C4-2B (cell line): ENCODE data around the gene RHAG.

Experiments
- H3K27ac ChIP-seq: fragments of 450-650 bp; 2 replicates; pipeline ENCODE4 v1.5.1; 2017
- ZFX ChIP-seq: fragments of 450-650 bp; IDR thresholded peaks from 2 replicates; pipeline ENCODE4 v1.6.1; 2017
- TF ChIP-seq, protein P1 (sequence below): fragments of 450-650 bp; conservative IDR thresholded peaks from 2 replicates; pipeline ENCODE4 v1.5.1; 2017; ENCODE audit warnings: mild to moderate bottlenecking

RHAG gene

DNA sequence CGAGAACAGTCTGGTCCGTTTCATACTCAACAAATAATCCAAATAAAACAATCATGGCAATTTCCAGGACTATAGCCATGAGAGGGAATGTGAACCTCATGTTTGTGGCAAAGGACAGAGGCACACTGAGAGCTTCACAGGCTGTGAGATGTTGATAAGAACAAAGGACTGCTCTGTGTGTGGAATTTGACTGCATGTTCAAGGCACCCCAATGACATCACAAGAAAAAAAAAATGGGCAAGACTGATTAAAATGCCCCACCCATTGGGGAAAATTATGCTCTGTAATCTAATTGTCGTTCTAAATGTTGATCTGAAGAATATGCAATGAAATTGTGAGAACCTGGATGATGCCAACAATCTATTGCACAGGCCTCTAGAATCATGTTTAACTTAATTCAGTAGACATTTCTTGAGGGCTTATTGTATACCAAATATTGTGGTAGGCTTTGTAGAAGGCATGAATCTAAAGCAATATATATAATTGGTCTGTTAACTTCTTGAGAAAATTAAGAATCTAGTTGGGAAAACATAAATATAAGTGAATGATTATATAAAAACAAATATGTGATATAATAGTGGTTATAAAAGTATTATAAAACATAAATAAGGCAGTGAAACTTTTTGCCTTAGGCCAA, at the start of gene RHAG:
Gene RHAG, minus strand, starts transcription at position 127 of the 637 bp plus-strand sequence. Its CDS starts 27 bp downstream, at position 100.
- no peak for TF ChIP-seq ZFX
- TF ChIP-seq, protein P1, sequence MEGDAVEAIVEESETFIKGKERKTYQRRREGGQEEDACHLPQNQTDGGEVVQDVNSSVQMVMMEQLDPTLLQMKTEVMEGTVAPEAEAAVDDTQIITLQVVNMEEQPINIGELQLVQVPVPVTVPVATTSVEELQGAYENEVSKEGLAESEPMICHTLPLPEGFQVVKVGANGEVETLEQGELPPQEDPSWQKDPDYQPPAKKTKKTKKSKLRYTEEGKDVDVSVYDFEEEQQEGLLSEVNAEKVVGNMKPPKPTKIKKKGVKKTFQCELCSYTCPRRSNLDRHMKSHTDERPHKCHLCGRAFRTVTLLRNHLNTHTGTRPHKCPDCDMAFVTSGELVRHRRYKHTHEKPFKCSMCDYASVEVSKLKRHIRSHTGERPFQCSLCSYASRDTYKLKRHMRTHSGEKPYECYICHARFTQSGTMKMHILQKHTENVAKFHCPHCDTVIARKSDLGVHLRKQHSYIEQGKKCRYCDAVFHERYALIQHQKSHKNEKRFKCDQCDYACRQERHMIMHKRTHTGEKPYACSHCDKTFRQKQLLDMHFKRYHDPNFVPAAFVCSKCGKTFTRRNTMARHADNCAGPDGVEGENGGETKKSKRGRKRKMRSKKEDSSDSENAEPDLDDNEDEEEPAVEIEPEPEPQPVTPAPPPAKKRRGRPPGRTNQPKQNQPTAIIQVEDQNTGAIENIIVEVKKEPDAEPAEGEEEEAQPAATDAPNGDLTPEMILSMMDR = no peak
- H3K27ac ChIP-seq = no peak within 1 kb of the TSS

DNA sequence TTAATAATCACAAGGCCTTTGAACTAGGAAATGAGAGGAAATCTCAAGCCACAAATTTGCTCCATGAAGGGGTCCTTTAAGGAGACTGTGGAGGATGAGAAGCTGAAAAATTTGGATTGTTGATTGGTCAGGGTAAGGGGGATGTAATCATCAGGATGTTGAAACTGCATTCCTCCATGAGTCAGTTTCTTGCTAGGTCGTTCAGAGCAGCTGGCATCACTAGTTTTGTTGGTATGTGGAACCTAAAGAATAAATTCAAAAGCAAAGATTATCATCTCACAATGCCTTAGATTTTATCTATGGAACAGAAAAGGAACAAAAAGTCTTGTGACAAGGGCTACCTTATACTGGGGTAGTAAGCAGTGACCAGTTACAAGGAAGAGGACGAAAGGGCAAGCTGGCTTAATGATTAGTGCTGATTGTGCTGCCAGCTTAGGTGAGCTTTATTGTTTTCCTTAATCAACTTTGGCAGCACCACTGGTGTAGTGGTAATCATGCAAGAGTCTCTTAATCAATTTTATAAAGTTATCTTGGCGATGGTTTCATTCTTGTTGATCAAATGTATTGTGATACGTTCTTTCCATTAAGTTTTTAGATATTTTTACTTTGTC, 40.1 kb upstream of the RHAG start:
- TF ChIP-seq, protein P1 = no peak
- TF ChIP-seq ZFX = no peak
- peak overlapping the region; percentile 59; the same call in 1 of the 2 replicates for H3K27ac ChIP-seq

DNA sequence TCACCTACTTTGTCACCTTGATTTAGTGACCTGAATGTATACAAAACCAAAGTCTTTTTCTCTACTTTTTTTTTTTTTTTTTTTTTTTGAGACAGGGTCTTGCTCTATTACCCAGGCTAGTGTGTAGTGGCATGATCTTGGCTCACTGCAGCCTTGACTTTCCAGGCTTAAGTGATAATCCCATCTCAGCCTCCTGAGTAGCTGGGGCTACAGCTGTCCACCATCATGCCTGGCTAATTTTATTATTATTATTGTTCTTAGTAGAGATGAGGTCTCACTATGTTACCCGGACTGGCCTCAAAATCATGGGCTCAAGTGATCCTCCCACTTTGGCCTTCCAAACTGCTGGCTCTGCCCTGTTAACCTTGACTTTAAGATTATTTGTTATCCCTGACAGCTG, 39.2 kb upstream of the RHAG start:
- peak overlapping the region; percentile 33; the same call in 1 of the 2 replicates for H3K27ac ChIP-seq
- TF ChIP-seq, protein P1 = no peak
- TF ChIP-seq ZFX = no peak

DNA sequence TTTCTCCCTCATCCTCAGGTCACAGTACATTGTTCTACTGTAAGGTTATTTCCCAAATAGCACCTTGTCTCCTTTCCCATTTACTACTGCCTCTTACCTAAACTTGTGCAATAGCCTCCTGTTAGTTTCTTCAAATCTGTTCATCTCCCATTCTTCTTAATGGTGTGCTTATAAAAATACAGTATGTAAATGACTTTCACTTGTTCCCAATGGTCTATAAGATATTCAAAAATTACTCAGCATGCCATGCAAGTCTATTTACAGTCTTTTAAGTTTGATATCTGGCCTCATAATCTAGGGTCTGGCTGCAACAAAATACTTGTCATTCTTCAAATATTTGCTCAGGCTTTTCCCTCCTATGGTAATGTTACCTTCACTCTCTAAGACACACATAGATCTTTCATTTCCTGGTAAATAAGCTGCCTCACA, 31.5 kb upstream of the RHAG start:
- no peak overlapping the region for H3K27ac ChIP-seq
- TF ChIP-seq ZFX = no peak
- TF ChIP-seq, protein P1 = no peak

DNA sequence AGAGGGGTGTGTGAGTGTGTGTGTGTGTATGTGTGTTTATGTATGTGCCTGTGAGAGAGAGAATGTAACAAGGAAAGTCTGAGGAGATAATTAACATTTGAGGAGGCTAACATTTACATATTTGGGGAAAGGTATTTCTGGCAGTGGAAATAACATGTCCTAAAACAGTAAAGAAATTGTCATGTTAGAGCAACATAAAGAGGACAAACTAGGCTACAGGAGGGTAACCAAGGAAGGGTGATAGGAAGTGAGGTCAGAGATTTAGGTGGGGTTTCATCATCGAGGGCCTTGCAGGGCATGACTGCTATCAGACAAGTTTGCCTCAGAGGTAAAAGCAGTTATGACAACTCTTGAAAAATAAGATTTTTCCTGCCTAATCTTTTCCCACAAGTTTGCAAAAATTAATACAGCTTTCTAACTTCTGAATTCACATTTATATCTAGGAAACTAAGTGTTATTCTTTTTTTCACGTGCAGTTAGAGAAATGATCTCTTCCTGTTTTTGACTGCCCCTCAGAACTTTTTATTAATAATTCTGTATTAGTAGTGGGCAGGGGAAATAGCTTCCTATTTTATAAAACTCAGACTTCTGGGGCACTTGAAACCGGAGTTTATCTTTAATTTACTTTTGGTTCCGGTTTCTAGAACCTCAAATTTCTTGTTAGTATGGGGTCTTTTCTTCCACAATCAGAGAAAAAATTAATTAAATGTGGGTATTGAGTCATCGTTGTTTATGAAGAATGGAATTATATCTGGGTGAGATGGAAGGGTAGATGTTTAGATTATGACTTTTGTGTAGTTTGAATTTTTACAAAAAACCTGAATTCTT, 30.5 kb upstream of the RHAG start:
- TF ChIP-seq, protein P1 = no peak
- TF ChIP-seq ZFX = no peak
- peak overlapping the region; percentile 44; the same call in 1 of the 2 replicates for H3K27ac ChIP-seq

DNA sequence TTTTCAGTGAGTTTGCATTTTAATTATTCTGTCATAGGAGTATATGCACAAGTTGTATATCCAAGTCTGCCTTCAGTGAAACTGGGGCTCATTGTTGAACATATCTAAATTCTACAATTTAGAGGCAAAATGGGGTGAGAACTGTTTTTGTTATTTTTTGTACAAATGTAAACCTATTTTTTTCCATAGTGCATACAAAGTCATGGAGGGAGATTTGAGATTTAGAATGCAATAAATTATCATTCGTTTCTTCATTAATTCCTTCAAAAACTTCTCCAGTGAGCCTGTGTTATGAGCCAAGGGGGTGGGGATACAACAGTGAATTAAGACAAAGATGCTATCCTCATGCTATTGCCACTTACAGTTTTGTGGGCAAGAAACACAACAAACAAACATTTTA, 29.8 kb upstream of the RHAG start:
- TF ChIP-seq ZFX = no peak
- TF ChIP-seq, protein P1 = no peak
- no peak overlapping the region for H3K27ac ChIP-seq

DNA sequence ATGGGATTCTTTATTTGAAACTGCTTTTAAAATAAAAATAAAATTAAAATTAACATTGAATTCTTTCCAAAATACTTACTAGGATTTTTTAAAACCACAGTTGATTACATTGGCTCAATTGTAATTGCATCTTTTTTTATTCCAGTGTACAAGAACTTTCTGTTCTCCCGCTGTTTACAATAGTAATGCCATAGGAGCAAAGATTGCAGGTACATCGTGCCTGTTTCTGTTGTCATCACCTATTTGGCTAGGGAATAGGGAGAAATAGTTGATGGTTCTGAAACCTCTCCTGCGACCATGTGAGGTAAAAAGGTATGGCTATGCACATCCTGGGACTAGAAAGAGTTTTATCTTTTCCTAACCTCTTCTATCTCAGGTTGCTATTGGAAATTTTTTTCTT, 28.2 kb upstream of the RHAG start:
- H3K27ac ChIP-seq = no peak overlapping the region
- no peak for TF ChIP-seq ZFX
- TF ChIP-seq, protein P1 = no peak

DNA sequence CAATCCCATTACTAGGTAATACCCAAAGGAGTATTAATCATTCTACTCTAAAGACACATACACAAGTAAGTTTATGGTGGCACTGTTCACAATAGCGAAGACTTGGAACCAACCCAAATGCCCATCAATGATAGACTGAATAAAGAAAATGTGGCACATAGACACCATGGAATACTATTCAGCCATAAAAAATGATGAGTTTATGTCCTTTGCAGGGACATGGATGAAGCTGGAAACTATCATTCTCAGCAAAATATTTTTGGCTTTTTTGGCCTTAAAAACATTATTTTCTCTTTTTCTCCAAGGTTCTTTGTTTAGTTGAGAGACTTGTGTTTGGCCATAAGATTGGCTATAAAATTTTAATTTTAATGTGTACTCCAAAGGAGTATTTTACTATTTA, 27.4 kb upstream of the RHAG start:
- H3K27ac ChIP-seq = peak overlapping the region; percentile 69; the same call in 1 of the 2 replicates
